HepG2 (cell line): Measurements from ENCODE around the gene BCL2L1. TPM values are rescaled to one million over a fixed set of nuclear protein-coding genes. Genes with fewer than 3 reads are reported as not detected.

Experiments
- AFF4 ChIP-seq: sonication (generic); formaldehyde crosslinking; IDR thresholded peaks from 2 replicates; pipeline ENCODE4 v1.4.0; 2020; ENCODE audit warnings: missing genetic modification reagents
- CBX2 ChIP-seq, 2 experiments: fragments of 200-600 bp in 1 of 2; sonication (generic); formaldehyde crosslinking in 1 of 2; IDR thresholded peaks; 2 replicates each; pipeline versions ENCODE4 v1.7.0 to v1.8.1; 2018 to 2022; ENCODE audit warnings: low read depth in 2 of 2, low read length in 1 of 2, mild to moderate bottlenecking in 1 of 2, missing genetic modification reagents in 1 of 2
- ETV6 ChIP-seq: sonication (generic); formaldehyde crosslinking; conservative IDR thresholded peaks from 2 replicates; pipeline ENCODE4 v1.4.0; 2020; ENCODE audit warnings: missing genetic modification reagents
- HDAC1 ChIP-seq: sonication (generic); formaldehyde crosslinking; IDR thresholded peaks from 2 replicates; pipeline ENCODE4 v1.5.1; 2020; ENCODE audit warnings: mild to moderate bottlenecking, missing genetic modification reagents
- HMGA1 ChIP-seq: sonication (generic); formaldehyde crosslinking; conservative IDR thresholded peaks from 2 replicates; pipeline ENCODE4 v1.4.0; 2020; ENCODE audit warnings: missing genetic modification reagents
- MTA1 ChIP-seq: sonication (generic); formaldehyde crosslinking; IDR thresholded peaks from 2 replicates; pipeline ENCODE4 v1.4.0; 2020; ENCODE audit warnings: missing genetic modification reagents, mild to moderate bottlenecking, borderline replicate concordance
- NCOA2 ChIP-seq: sonication (generic); formaldehyde crosslinking; IDR thresholded peaks from 2 replicates; pipeline ENCODE4 v1.8.0; 2022; ENCODE audit warnings: inconsistent platforms
- SRSF1 ChIP-seq: fragments of 200-400 bp; formaldehyde crosslinking; optimal IDR thresholded peaks from 2 replicates; pipeline ENCODE3; 2017; ENCODE audit warnings: mild to moderate bottlenecking, low read depth, low read length, moderate library complexity
- STAG1 ChIP-seq: sonication (generic); formaldehyde crosslinking; IDR thresholded peaks from 2 replicates; pipeline ENCODE4 v1.4.0; 2020; ENCODE audit warnings: missing genetic modification reagents
- ZNF331 ChIP-seq: sonication (generic); formaldehyde crosslinking; IDR thresholded peaks from 2 replicates; pipeline ENCODE4 v1.4.0; 2020; ENCODE audit warnings: missing genetic modification reagents
- ZNF367 ChIP-seq: sonication (generic); formaldehyde crosslinking; IDR thresholded peaks from 2 replicates; pipeline ENCODE4 v1.4.0; 2020; ENCODE audit warnings: missing genetic modification reagents, borderline replicate concordance
- ZNF549 ChIP-seq: sonication (generic); formaldehyde crosslinking; IDR thresholded peaks from 2 replicates; pipeline ENCODE4 v1.5.0; 2020; ENCODE audit warnings: missing genetic modification reagents
- ZNF577 ChIP-seq: sonication (generic); formaldehyde crosslinking; IDR thresholded peaks from 2 replicates; pipeline ENCODE4 v1.4.0; 2020; ENCODE audit warnings: mild to moderate bottlenecking, low read depth, missing genetic modification reagents, borderline replicate concordance
- ZSCAN20 ChIP-seq: sonication (generic); formaldehyde crosslinking; IDR thresholded peaks from 2 replicates; pipeline ENCODE4 v1.4.0; 2020; ENCODE audit warnings: missing genetic modification reagents, mild to moderate bottlenecking, borderline replicate concordance
- polyA plus RNA-seq, 8 experiments: library from polyadenylated mRNA; depleted of rRNA in 3 of 8; stranded (reverse) in 7 of 8; unstranded in 1 of 8; fragments of >200 nt; fragmentation: Illumina TruSeq in 4 of 8; extraction: Trizol in 4 of 8; gene quantifications; 2 replicates each; pipeline versions ENCODE4 v1.2.1 to v1.2.3, GENCODE V29; 2011 to 2016; ENCODE audit warnings: low read depth in 4 of 8, missing spikeins in 1 of 8, mixed read lengths in 1 of 8; ENCODE audit not compliant: insufficient read depth in 1 of 8
- total RNA-seq, 5 experiments: library from RNA; depleted of rRNA; stranded (reverse); fragments of >200 nt; fragmentation: Illumina TruSeq; extraction: Trizol; gene quantifications; 2 replicates each; pipeline ENCODE4 v1.2.3, GENCODE V29; 2016; ENCODE audit warnings: low read depth in 1 of 5
- TF ChIP-seq, protein P1 (sequence below): sonication (generic); formaldehyde crosslinking; IDR thresholded peaks from 2 replicates; pipeline ENCODE4 v1.8.0; 2022; ENCODE audit warnings: missing genetic modification reagents, mild to moderate bottlenecking, moderate library complexity, borderline replicate concordance
- TF ChIP-seq, protein P2 (sequence below): sonication (generic); formaldehyde crosslinking; IDR thresholded peaks from 2 replicates; pipeline ENCODE4 v1.8.0; 2022; ENCODE audit warnings: mild to moderate bottlenecking, missing genetic modification reagents; ENCODE audit not compliant: insufficient replicate concordance
- TF ChIP-seq, protein P3 (sequence below): IDR thresholded peaks from 2 replicates; pipeline ENCODE4 v1.6.1; 2016; ENCODE audit warnings: missing compliant biosample characterization, missing genetic modification reagents, borderline replicate concordance
- TF ChIP-seq, protein P4 (sequence below): sonication (generic); formaldehyde crosslinking; IDR thresholded peaks from 2 replicates; pipeline ENCODE4 v1.5.0; 2020; ENCODE audit warnings: mild to moderate bottlenecking, missing genetic modification reagents

BCL2L1 gene
- total and polyA plus RNA-seq, 2 of the 13 experiments (the other 11 are each of a cell fraction or from before 2014, with no cell fraction given), result 164 to 258 TPM

DNA sequence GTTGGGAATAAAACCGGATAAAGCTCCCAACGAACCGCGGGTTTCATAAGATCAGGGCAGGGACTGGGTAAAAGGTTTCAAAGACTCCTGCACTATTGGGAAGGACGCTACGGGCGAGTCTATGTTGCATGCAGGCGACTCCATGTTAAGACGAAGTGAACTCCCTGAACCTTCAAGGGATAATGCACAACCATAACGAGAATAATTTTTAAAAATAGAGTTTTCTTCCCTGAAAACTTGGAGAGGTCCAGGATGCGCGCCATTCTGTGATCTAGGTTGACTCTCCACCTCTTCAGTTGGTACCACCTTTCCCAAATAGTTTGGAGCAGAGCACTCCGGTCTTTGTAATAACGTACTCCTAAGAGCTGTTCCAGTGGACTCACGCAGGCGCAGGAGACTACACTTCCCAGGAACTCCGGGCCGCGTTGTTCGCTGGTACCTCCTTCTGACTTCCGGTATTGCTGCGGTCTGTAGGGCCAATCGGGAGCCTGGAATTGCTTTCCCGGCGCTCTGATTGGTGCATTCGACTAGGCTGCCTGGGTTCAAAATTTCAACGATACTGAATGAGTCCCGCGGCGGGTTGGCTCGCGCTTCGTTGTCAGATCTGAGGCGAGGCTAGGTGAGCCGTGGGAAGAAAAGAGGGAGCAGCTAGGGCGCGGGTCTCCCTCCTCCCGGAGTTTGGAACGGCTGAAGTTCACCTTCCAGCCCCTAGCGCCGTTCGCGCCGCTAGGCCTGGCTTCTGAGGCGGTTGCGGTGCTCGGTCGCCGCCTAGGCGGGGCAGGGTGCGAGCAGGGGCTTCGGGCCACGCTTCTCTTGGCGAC is 16.3 kb upstream of the BCL2L1 start, which contains the start of gene TPX2 (continued):
- TF ChIP-seq, protein P1, sequence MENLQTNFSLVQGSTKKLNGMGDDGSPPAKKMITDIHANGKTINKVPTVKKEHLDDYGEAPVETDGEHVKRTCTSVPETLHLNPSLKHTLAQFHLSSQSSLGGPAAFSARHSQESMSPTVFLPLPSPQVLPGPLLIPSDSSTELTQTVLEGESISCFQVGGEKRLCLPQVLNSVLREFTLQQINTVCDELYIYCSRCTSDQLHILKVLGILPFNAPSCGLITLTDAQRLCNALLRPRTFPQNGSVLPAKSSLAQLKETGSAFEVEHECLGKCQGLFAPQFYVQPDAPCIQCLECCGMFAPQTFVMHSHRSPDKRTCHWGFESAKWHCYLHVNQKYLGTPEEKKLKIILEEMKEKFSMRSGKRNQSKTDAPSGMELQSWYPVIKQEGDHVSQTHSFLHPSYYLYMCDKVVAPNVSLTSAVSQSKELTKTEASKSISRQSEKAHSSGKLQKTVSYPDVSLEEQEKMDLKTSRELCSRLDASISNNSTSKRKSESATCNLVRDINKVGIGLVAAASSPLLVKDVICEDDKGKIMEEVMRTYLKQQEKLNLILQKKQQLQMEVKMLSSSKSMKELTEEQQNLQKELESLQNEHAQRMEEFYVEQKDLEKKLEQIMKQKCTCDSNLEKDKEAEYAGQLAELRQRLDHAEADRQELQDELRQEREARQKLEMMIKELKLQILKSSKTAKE (CRISPR knock-in tag), result no peak; the same call in 1 of the 2 replicates
- TF ChIP-seq HMGA1 (CRISPR knock-in tag) (no peak), NCOA2 (CRISPR knock-in tag) (peak; percentile 37), ZNF577 (no peak), ETV6 (CRISPR knock-in tag) (peak; percentile 80), SRSF1 (peak; percentile 7), MTA1 (CRISPR knock-in tag) (peak; percentile 90; the same call in 1 of the 2 replicates), AFF4 (no peak; the same call in 1 of the 2 replicates), STAG1 (CRISPR knock-in tag) (peak; percentile 64), ZNF549 (CRISPR knock-in tag) (no peak), ZNF331 (CRISPR knock-in tag) (0 out of 2 replicates have a peak, but pooled peaks have one; percentile 9), ZNF367 (CRISPR knock-in tag) (no peak), HDAC1 (CRISPR knock-in tag) (peak; percentile 100), ZSCAN20 (CRISPR knock-in tag) (peak; percentile 92; the same call in 1 of the 2 replicates), CBX2 (IDR thresholded peaks at IDR 0.05; ENCODE audit: low read depth, low read length) (no peak), CBX2 (CRISPR knock-in tag; IDR thresholded peaks at IDR 0.05; ENCODE audit: low read depth) (no peak)
- TF ChIP-seq, protein P2, sequence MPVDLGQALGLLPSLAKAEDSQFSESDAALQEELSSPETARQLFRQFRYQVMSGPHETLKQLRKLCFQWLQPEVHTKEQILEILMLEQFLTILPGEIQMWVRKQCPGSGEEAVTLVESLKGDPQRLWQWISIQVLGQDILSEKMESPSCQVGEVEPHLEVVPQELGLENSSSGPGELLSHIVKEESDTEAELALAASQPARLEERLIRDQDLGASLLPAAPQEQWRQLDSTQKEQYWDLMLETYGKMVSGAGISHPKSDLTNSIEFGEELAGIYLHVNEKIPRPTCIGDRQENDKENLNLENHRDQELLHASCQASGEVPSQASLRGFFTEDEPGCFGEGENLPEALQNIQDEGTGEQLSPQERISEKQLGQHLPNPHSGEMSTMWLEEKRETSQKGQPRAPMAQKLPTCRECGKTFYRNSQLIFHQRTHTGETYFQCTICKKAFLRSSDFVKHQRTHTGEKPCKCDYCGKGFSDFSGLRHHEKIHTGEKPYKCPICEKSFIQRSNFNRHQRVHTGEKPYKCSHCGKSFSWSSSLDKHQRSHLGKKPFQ, result peak; percentile 22
- TF ChIP-seq, protein P3, sequence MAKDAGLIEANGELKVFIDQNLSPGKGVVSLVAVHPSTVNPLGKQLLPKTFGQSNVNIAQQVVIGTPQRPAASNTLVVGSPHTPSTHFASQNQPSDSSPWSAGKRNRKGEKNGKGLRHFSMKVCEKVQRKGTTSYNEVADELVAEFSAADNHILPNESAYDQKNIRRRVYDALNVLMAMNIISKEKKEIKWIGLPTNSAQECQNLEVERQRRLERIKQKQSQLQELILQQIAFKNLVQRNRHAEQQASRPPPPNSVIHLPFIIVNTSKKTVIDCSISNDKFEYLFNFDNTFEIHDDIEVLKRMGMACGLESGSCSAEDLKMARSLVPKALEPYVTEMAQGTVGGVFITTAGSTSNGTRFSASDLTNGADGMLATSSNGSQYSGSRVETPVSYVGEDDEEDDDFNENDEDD, result peak; percentile 99
- TF ChIP-seq, protein P4, sequence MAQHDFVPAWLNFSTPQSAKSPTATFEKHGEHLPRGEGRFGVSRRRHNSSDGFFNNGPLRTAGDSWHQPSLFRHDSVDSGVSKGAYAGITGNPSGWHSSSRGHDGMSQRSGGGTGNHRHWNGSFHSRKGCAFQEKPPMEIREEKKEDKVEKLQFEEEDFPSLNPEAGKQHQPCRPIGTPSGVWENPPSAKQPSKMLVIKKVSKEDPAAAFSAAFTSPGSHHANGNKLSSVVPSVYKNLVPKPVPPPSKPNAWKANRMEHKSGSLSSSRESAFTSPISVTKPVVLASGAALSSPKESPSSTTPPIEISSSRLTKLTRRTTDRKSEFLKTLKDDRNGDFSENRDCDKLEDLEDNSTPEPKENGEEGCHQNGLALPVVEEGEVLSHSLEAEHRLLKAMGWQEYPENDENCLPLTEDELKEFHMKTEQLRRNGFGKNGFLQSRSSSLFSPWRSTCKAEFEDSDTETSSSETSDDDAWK (CRISPR knock-in tag), result no peak
